ENCODE results near the gene PATE4. TPM values are rescaled to one million over a fixed set of nuclear protein-coding genes. Genes with fewer than 3 reads are reported as not detected.

Gene PATE4
- total RNA-seq, 1 experiment from 2014 or later, result not detected

DNA sequence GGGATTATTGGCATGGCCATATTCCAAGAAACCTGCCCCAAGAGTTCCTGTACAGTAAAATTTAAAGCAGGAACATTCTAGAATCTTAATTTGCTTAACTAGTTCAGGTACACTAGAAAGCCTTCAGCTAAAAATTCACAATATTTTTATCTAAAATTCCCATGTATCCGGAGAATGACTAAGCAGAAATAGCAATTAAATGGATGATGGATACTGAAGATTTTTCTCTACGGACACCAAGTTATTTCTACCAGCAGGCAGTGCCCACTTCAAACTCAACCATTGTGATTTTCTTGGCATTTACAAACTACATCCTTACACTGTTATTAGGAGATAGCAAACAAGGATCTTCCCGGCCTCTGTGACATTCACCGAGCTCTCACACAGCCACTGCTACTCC lies 42.3 kb upstream of the PATE4 start:
- DNase-seq (ENCODE audit: low read depth, low spot score), result no peak

More for the DNA sequence above, 42.3 kb upstream of the PATE4 start:
- ChIA-PET POLR2A (no interaction called here), CTCF (no interaction called here), RAD21 (ENCODE audit: low non-redundant PET in 1 of 2, low total read pairs in 2 of 2, uncharacterized antibody in 2 of 2, unreplicated experiment in 2 of 2) (no interaction called here)
- intact Hi-C loops (cut with micrococcal nuclease), result no loop called here
- H3K9me3 ChIP-seq (ENCODE audit: control insufficient read depth in 1 of 2, insufficient read depth in 1 of 2, low read depth in 1 of 2, low read length in 2 of 2), result no peaks in the 10 kb centered on the region
- H3K36me3 ChIP-seq (ENCODE audit: control insufficient read depth in 1 of 2, insufficient read depth in 2 of 2, low read length in 2 of 2), result no peaks in the 10 kb centered on the region
- TF ChIP-seq CBX3 (IDR thresholded peaks at IDR 0.05; ENCODE audit: low read depth), result no peak
- TF ChIP-seq, protein P1, sequence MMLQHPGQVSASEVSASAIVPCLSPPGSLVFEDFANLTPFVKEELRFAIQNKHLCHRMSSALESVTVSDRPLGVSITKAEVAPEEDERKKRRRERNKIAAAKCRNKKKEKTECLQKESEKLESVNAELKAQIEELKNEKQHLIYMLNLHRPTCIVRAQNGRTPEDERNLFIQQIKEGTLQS (IDR thresholded peaks at IDR 0.05), result no peak
- no peak for TF ChIP-seq FOSL1 (IDR thresholded peaks at IDR 0.05; ENCODE audit: low read depth)
- no peak for TF ChIP-seq EZH2 (IDR thresholded peaks at IDR 0.05)
- TF ChIP-seq POLR2A (IDR thresholded peaks at IDR 0.05; ENCODE audit: borderline replicate concordance, extremely low read depth, insufficient read depth, insufficient read length), result no peak
- TF ChIP-seq, protein P2, sequence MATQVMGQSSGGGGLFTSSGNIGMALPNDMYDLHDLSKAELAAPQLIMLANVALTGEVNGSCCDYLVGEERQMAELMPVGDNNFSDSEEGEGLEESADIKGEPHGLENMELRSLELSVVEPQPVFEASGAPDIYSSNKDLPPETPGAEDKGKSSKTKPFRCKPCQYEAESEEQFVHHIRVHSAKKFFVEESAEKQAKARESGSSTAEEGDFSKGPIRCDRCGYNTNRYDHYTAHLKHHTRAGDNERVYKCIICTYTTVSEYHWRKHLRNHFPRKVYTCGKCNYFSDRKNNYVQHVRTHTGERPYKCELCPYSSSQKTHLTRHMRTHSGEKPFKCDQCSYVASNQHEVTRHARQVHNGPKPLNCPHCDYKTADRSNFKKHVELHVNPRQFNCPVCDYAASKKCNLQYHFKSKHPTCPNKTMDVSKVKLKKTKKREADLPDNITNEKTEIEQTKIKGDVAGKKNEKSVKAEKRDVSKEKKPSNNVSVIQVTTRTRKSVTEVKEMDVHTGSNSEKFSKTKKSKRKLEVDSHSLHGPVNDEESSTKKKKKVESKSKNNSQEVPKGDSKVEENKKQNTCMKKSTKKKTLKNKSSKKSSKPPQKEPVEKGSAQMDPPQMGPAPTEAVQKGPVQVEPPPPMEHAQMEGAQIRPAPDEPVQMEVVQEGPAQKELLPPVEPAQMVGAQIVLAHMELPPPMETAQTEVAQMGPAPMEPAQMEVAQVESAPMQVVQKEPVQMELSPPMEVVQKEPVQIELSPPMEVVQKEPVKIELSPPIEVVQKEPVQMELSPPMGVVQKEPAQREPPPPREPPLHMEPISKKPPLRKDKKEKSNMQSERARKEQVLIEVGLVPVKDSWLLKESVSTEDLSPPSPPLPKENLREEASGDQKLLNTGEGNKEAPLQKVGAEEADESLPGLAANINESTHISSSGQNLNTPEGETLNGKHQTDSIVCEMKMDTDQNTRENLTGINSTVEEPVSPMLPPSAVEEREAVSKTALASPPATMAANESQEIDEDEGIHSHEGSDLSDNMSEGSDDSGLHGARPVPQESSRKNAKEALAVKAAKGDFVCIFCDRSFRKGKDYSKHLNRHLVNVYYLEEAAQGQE (IDR thresholded peaks at IDR 0.05; ENCODE audit: low read depth), result no peak
- no peak for TF ChIP-seq SIN3A (IDR thresholded peaks at IDR 0.05; ENCODE audit: low read depth)
- TF ChIP-seq EZH2phosphoT487 (IDR thresholded peaks at IDR 0.05; ENCODE audit: borderline replicate concordance), result no peak
- TF ChIP-seq POLR2AphosphoS5 (IDR thresholded peaks at IDR 0.05; ENCODE audit: low read depth, low read length), result no peak
- no peak for TF ChIP-seq CEBPB (IDR thresholded peaks at IDR 0.05; ENCODE audit: low read depth)
- TF ChIP-seq RAD21 (IDR thresholded peaks at IDR 0.05; ENCODE audit: low read depth), result no peak
- no peak for TF ChIP-seq YY1 (IDR thresholded peaks at IDR 0.05; ENCODE audit: extremely low read depth, insufficient replicate concordance, low read depth, low read length)
- no peak for TF ChIP-seq SP1 (IDR thresholded peaks at IDR 0.05; ENCODE audit: low read depth)
- TF ChIP-seq SRF (IDR thresholded peaks at IDR 0.05; ENCODE audit: low read depth), result no peak
- TF ChIP-seq JUND (IDR thresholded peaks at IDR 0.05), result no peak
- TF ChIP-seq ELF1 (IDR thresholded peaks at IDR 0.05; ENCODE audit: borderline replicate concordance, low read depth), result no peak
- no peak for TF ChIP-seq ZFX (IDR thresholded peaks at IDR 0.05)
- H3K9me2 ChIP-seq (ENCODE audit: insufficient read depth), result no peaks in the 10 kb centered on the region
- no peak overlapping the region for H3K27ac ChIP-seq (ENCODE audit: low read depth, low read length)
- no peaks in the 10 kb centered on the region for H4K20me1 ChIP-seq (ENCODE audit: insufficient read depth)
- no peak overlapping the region for H3K9ac ChIP-seq (ENCODE audit: low read length)
- H3K4me3 ChIP-seq (replicated peaks in 1 of 2; ENCODE audit: low read depth in 1 of 2, low read length in 2 of 2), result no peak overlapping the region
- no peaks in the 10 kb centered on the region for H3K79me2 ChIP-seq (ENCODE audit: insufficient read depth, low read length)
- no peak overlapping the region for H2AFZ ChIP-seq (ENCODE audit: low read depth, low read length, poor library complexity, severe bottlenecking)
- H3K27me3 ChIP-seq (ENCODE audit: insufficient read depth, low read length), result peaks cover 1% of the 10 kb centered on the region; the same call in 1 of the 2 replicates
- BruUV-seq (replicated peaks), result no TSS peak
- ATAC-seq, result no peak
- no peak overlapping the region for H3K4me2 ChIP-seq (ENCODE audit: low read length)
- no peaks in the 10 kb centered on the region for H3K4me1 ChIP-seq (ENCODE audit: control insufficient read depth in 1 of 2, insufficient read depth in 2 of 2, low read length in 2 of 2)
